Coronary artery (tissue), 2 donors: ENCODE measurements around the gene CFAP97D1.

Experiments
- DNase-seq: peaks from one replicate; pipeline ENCODE4 v3.0.0-alpha.2; 2017; ENCODE audit warnings: low spot score
- H3K27ac ChIP-seq, 2 donors: fragments of 200-600 bp; sonication (generic); one replicate each; pipeline ENCODE4 v1.5.1; 2016 to 2019
- H3K4me3 ChIP-seq: fragments of 200-600 bp; sonication (generic); 2 replicates; pipeline ENCODE4 v1.5.1; 2016; ENCODE audit warnings: mild to moderate bottlenecking, moderate library complexity
- TF ChIP-seq, protein P1 (sequence below): fragments of 200-600 bp; sonication (generic); IDR thresholded peaks from one replicate; pipeline ENCODE4 v1.5.1; 2019; ENCODE audit warnings: antibody characterized with exemption

The CFAP97D1 gene

GRCh38 chr17:43780135-43780534 lies at the start of gene CFAP97D1:
Gene CFAP97D1 (plus strand): TSS chr17:43780435. CDS start chr17:43780463, 28 bp downstream.
- peak within 1 kb of the TSS; percentile 79 for H3K4me3 ChIP-seq
- TF ChIP-seq, protein P1, sequence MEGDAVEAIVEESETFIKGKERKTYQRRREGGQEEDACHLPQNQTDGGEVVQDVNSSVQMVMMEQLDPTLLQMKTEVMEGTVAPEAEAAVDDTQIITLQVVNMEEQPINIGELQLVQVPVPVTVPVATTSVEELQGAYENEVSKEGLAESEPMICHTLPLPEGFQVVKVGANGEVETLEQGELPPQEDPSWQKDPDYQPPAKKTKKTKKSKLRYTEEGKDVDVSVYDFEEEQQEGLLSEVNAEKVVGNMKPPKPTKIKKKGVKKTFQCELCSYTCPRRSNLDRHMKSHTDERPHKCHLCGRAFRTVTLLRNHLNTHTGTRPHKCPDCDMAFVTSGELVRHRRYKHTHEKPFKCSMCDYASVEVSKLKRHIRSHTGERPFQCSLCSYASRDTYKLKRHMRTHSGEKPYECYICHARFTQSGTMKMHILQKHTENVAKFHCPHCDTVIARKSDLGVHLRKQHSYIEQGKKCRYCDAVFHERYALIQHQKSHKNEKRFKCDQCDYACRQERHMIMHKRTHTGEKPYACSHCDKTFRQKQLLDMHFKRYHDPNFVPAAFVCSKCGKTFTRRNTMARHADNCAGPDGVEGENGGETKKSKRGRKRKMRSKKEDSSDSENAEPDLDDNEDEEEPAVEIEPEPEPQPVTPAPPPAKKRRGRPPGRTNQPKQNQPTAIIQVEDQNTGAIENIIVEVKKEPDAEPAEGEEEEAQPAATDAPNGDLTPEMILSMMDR = no peak
- peak within 1 kb of the TSS; percentile 98 to 100 for H3K27ac ChIP-seq
- DNase-seq = no peak

GRCh38 chr17:43732958-43733357 lies 47.3 kb upstream of the CFAP97D1 start:
- TF ChIP-seq, protein P1 = no peak
- no peak overlapping the region for H3K27ac ChIP-seq
- no peak overlapping the region for H3K4me3 ChIP-seq
- no peak for DNase-seq

DNA sequence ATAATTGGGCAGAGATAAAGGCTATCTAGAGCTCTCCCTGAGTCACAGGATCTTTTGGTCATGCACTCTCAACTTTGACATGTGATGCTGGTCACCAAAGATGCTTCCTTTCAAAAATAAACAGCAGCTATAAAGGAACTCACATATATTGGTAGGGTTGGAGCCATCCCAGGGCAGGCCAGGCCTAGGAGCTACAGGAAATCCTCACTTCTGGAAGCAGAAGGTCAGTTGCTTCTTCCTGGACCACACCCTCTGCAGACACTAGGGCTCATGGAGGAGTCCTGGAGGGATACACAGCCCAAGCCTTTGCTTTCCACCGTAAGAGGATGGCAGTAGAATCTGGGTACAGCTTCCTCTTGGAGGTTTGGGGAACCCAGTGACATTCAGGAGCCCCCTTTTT lies 46.3 kb upstream of the CFAP97D1 start:
- no peak for DNase-seq
- H3K4me3 ChIP-seq = no peak overlapping the region
- TF ChIP-seq, protein P1 = no peak
- H3K27ac ChIP-seq = no peak overlapping the region

DNA sequence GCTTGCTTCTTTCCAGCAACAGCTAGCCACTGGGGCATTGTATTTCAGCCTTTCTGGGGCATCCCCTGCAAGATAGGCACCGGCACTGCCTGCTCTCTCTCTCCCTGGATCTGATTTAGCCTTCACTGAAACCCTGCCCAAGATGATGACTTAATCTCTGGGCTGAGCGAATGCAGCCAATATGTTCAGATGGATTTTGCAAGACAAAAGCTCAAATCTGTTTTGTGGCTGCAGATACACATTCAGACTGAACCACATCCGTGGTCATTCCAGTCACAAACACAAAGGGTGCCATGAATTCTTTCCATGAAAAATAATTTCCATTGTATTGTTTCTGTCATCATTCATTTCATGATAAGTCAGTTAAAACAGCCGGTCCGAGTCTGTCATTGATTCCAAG lies 45.9 kb upstream of the CFAP97D1 start:
- DNase-seq = no peak
- no peak overlapping the region for H3K27ac ChIP-seq
- TF ChIP-seq, protein P1 = no peak
- H3K4me3 ChIP-seq = no peak overlapping the region

DNA sequence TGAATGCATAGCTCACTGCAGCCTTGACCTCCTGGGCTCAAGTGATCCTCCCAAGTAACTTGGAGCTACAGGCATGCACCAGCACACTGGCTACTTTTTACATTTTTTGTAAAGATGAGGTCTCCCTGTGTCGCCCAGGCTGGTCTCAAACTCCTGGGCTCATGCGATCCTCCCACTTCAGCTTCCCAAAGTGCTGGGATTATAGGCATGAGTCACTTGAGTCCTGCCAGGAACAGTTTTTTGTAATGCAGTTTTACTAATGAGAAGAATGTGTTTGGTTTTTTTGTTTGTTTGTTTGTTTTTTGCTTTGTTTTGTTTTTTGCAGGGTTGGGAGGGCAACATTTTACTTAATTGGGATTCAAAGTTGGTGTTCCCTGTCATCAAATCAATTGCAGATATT lies 43.8 kb upstream of the CFAP97D1 start:
- TF ChIP-seq, protein P1 = no peak
- DNase-seq = no peak
- Histone ChIP-seq H3K4me3 (no peak overlapping the region), H3K27ac (no peak overlapping the region)

GRCh38 chr17:43737722-43738121 lies 42.5 kb upstream of the CFAP97D1 start:
- Histone ChIP-seq H3K27ac (no peak overlapping the region), H3K4me3 (no peak overlapping the region)
- TF ChIP-seq, protein P1 = no peak
- no peak for DNase-seq

DNA sequence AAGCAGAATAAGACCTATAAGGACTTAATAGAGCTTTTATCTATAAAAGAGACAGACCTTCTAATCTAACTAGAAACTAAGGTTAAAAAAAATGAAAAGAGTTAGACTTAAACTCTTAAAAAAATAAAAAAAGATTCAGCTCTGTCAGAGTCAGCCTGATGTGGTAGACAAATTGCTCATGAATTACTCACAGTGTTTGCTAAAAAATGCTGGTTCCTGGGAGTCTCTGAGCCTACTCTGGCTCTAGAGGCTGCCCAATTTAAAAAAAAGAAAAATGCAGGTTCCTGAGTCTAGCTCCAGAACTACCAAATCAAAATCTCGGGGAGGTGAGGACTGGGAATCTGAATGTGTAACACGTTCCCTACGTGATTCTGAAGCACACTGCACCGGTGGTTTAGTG lies 39.7 kb upstream of the CFAP97D1 start:
- no peak overlapping the region for H3K27ac ChIP-seq
- DNase-seq = no peak
- TF ChIP-seq, protein P1 = no peak
- no peak overlapping the region for H3K4me3 ChIP-seq
